ENCODE results near the gene XPO5.

The XPO5 gene

DNA sequence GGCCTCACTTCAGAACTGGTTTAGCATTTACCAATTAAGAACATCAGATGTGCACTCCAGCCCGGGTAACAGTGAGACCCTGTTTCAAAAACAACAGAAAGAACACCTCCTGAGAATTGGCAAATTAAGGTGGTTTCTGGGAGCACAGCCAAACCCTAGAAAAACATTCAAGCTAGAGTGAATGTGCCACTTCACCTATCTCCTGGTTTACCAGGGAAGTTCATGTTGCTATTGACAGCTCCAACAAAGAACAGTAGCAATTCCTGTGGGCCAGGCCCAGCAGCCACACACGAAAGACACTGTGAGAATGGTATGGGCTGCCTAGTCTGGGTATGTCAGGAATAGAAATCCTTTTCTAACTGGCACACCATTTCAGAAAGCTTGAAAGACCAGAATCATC, 54.0 kb downstream of the XPO5 start:
- no peak overlapping the region for H3K4me3 ChIP-seq
- H3K27ac ChIP-seq = no peak overlapping the region

DNA sequence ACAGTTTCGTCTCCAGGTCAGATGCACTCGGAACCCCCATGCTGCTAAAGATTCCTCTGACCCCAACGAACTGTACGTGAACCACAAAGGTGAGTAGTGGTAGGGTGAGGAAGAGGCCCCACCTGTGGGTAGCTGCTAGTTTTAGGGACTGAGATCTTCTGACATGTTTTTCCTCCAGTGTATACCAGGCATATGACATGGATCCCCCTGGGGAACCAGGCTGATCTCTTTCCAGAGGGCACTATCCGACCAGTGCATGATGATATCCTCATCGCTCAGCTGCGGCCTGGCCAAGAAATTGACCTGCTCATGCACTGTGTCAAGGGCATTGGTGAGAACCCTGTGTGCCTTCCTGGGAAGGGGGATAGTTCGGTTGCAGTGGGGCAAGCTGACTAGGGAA, 55.7 kb downstream of the XPO5 start:
- Histone ChIP-seq H3K27ac (no peak overlapping the region), H3K4me3 (no peak overlapping the region)

DNA sequence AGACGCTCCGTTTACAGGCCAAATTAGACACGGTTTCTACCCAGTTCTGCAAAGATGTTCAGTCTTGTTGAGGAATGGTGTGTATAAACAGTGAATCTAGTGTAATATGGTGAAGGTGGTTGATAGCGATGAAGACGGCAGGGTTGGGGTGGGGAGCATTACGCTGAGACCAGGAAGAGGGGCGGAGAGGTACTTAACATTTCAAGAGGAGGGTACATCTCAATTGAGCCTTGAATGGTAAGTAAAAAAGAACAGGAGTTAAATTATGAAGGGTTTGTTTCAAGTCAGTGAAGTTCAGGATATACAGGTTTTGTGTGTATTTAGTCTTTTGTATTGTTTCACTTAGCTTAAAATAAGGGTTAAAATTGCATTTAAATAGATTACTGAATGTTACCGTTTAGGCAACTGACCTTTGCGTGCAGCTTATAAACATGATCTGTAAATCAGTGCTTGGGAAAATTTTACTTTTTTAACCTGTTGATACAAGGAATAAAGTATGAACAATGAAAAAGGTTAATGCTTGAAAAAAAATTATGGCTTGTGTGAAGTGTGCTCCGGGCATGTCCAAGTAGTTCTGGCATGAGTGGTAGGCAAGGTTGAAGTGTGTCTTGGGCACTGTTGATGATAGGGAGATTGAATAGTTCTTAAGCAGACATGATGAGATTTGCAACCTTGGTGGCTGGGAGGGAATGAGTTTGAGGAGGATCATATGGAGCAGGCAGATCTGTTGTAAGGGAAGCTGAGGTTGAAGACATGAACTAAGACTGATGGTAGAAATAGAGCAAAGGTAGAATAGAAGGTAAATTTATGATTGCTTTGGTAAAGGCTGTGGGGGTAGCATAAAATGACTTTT, 58.1 kb downstream of the XPO5 start:
- Histone ChIP-seq H3K27ac (peak overlapping the region in 20 of 21 experiments; percentile 65 to 98 (median 92)), H3K4me3 (peak overlapping the region; percentile 64 to 94 (median 78))

DNA sequence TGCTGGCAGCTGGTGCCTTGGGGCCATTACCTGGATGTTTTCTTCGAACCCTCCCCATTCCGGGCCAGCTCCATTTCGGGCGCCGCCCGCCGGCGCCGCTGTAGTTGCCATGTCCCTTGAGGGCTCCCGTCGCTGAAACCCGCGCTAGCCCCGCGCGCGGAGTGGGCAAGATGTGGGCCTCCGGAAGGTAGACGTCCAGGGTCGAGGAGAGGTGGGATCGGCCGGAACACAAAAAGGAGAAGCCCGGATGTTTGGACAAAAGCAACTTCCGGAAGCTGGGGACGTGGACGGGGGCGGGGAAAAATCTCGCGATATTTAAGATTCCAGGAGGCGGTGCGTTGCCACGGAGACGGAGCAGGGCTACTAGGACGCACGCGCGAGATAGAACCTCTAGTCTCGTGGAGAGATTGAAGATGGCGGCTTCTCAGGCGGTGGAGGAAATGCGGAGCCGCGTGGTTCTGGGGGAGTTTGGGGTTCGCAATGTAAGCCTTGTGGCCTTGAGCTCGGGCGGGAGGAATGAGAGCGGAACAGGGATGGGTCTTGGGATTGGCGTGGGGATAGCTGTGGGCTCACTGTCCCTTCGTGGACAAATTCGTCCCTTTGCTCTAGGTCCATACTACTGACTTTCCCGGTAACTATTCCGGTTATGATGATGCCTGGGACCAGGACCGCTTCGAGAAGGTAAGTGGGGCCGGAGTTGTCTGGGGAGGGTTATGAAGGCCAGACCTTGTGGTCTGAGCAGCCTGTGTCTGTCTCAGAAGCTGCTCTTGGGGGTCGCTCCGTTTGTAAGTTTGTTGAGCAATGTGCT, 58.9 kb downstream of the XPO5 start, which contains the start of the genes POLR1C and YIPF3:
TSS of gene POLR1C (plus strand) at position 393 of the 808 bp plus-strand sequence. CDS start at position 414, 21 bp downstream.
TSS of gene YIPF3 (minus strand) at position 230 of the 808 bp plus-strand sequence. CDS start at position 111, 119 bp downstream.
- peak within 1 kb of the TSS; percentile 65 to 98 (median 93) for H3K27ac ChIP-seq
- H3K4me3 ChIP-seq = peak within 1 kb of the TSS; percentile 64 to 94 (median 78)

DNA sequence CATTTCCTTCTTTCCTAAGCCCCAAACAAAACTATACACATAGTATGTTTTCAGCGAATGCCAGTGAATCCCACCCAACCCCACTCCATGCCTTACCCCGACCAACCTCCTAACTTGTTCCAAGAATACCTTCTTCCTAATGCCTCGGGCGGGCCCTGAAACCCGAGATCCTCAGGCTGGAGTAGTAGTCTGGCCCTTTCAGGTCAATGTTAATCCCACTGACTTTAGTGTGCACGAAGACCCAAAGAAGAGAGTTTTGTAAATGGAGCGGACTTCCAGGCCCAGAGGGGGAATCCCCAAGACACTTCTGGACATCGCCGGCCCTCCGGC, 59.5 kb downstream of the XPO5 start:
- Histone ChIP-seq H3K4me3 (peak overlapping the region; percentile 64 to 94 (median 78)), H3K27ac (peak overlapping the region; percentile 46 to 98 (median 93))

DNA sequence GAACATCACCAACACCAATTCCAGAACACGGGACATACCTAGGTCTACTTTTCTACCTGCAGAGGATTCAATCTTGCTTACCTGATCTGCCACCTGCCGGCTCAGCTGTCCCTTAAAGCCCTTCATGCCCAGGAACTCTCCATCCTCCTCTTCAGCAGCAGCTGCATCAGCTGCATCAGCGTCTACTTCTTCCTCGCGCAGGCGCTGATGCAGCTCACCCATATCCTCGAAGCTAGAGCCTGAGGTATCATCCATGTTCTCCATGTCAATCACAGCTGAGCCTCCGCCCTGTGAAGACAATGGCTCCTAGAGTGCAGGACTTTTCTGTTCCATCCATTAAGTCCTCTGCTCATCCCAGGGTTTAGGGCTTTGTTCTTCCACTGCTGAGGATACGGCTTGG, 60.0 kb downstream of the XPO5 start:
- peak overlapping the region; percentile 64 to 94 (median 78) for H3K4me3 ChIP-seq
- peak overlapping the region in 18 of 21 experiments; percentile 87 to 98 (median 93) for H3K27ac ChIP-seq

DNA sequence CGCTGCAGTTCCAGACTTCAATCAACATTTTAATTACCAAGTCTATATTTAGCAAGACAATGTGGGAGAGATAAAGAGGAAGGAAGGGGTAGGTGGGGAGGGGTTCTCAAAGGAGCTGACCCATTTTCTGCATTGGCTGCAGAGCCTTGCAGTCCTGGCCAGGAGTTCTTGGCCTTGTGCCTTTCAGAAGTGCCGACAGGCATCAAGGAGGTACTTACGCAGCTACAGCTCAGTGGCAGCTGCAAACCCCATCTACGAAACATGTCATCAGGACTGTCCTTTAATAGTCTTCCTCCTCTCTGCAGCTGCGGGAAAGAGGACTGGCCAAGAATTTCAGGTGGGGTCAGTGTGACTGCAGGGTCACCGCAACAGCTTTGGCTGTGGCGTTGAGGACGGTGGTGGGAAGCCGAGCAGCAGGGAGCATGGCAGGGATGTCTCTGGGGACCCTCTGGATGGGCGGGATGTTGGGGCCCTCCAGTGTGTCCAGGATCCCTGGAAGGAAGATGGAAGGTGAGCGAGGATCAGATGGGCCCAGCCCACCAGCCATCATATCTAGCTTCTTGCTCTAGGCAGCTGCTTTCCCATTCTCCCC, 63.9 kb downstream of the XPO5 start:
- no peak overlapping the region for H3K4me3 ChIP-seq
- H3K27ac ChIP-seq = no peak overlapping the region

DNA sequence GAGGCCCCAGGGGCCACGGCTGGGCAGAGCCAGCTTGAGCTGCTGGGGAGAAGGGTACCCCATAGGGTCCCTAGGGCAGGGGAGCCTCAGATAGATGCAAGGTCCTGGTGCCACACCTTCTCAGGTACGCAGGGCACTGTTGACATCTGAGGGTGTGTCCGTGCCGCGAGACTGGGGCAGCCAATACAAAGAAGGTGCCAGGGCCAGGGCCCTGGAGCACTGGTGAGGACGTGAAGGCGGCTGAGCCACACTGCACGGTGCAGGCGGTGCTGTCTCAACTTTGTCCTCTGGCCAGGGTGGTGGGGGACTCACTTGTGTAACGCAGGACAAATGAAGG, 65.0 kb downstream of the XPO5 start:
- Histone ChIP-seq H3K4me3 (peak overlapping the region; percentile 48 to 81 (median 67)), H3K27ac (peak overlapping the region in 14 of 21 experiments; percentile 15 to 80 (median 63))

DNA sequence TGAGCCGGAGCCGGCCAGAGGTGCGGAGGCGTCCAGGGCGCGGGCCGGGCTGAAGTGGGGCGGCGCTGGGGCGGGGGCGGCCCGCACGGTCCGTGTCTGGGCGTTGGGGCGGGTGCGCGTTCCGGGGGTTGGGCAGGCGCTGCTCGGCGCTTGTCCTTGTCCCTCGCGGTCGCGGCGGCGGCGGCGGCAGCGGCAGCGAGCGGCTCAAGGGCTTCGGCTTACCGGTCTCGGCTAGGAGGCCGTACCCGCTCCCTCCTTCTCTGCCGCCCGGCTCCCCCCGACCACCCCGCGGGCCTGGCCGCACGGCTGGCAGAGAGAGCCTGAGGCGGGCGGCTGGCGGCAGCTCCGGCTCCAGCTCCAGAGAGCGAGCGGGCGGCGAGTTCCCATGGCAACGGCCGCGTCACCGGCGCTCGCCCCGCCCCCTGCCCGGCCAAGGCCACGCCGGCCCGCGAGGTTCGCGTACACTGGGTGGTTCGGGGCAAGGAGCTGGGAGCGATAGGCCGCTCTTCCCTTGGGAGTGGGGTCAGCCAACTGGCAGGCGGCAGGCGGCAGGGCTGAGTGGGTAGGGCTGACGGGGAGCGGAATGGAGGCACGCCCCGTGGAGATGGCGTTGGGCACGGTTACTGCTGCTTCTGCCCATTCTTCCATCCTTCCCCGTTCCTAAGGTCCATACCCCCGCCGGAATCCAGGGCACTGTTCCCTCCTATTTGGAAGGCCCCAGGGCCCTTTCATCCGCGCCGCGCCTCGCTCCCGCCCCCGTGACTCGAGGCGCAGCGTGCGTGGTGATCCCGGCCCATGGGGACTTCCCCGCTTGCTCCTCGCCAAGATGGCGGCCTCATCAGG, 65.6 kb downstream of the XPO5 start, which contains the start of gene LRRC73:
TSS of gene LRRC73 (minus strand) at position 363 of the 843 bp plus-strand sequence. CDS start 561 bp downstream, outside the sequence.
- Histone ChIP-seq H3K27ac (peak within 1 kb of the TSS in 15 of 21 experiments; percentile 15 to 80 (median 62)), H3K4me3 (peak within 1 kb of the TSS; percentile 48 to 81 (median 67))

DNA sequence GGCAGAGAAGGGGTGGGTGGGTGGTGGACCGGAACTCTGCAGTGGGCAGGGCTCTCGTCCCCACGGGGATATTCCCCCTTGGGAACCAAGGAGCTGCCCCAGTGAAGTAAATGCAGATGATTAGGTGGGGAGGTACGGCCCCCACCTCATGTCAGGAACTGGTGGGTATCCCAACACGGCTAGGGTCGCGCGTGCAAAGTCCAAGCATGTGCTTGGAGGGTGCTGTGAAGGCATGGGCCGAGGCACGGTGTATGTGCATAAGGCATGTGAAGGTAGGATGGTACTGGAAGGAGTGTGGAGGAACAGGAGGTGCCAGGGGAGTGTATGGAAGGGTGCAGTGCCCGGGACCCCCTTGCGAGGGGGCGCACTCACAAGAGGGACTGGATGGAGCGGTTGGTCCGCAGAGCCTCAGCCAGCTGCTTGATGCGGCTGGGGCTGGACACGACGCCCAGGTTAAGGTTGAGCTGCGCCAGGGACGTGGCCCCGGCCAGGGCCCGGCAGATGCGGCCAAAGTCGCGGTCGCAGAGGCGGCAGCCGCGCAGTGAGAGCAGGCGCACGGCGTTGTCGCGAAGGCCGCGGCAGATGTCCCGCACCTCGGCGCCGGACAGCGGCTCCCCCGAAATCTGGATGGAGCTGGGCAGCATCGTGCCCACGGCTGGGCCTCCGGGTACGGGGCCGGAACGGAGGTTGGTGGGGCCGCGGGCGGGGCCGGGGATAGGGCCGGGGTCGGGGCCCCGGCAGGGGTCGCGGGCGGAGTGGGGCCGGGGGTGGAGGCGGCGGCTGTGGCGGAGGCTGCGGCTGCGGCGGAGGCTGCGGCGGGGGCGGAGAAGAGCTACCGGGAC, 66.5 kb downstream of the XPO5 start:
- H3K4me3 ChIP-seq = peak overlapping the region; percentile 48 to 81 (median 67)
- H3K27ac ChIP-seq = peak overlapping the region in 10 of 21 experiments; percentile 44 to 76 (median 64)

DNA sequence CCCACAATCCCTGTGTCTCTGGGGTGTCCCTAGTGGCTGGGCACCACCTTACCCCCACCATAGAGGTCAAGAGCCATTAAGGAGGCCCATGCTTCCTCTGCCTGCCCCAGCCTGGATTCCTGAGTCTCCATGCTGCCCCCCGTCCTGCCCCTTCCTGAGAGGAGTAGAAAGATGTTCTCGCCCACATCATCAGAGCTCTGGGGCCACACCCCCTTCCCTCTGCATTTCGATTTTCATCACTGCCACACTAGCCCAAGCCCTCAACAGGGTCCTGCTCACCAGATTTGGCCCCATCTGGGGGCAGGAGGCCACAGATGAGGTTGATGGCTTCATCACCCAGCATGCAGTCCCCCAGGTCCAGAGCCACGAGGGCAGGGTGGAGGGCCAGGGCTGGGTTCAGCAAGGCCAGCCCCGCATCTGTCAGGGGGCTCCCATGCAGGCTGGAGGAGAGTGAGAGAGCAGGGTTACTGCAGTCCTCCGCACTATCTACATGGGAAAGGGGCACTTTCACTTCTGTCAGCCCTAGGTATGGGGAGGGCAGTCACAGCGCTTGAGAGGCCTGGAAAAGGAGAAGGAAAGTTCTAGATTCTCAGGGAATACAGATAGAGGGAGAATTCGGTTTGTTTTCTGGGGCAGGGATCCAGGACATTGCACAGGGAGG, 67.2 kb downstream of the XPO5 start:
- Histone ChIP-seq H3K4me3 (no peak overlapping the region), H3K27ac (no peak overlapping the region)

DNA sequence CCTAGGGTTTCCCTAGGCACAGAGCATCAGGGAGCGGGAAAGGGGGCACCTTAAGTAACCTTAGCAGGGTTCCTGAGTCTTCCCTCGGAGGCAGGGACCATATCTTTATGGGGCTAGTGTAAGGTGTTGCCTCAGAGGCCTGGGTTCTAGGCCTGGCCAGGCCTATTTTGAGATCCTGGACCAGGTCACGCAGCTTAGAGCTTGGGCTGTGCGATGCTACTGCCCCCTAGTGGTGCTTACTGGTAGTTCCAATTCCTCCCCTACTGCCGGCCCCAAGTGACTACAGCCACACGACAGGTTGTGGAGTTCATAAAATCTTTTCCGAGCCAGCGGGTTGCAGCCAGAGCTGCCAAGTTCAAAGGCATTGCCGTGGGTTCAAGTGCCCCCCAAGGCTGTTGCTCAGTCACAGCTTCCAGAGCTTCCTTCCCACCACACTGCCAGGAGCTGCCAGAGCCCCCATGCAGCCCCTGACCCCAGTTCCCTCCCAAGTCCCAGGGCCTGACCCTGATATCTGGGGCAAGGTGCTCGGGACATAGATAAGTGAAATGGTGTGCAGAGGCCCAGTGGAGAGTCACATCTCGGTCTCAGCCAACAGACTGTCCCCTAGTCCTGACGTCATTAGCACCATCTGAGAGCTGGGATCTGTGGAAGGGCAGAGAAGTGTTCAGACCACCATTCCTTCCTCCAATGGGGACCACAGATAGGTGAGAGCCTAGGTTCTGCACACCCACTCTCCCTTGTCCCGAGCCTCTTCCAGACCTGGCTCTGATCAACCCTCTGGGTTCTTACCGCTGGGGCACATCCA, 69.0 kb downstream of the XPO5 start:
- Histone ChIP-seq H3K27ac (no peak overlapping the region), H3K4me3 (no peak overlapping the region)

DNA sequence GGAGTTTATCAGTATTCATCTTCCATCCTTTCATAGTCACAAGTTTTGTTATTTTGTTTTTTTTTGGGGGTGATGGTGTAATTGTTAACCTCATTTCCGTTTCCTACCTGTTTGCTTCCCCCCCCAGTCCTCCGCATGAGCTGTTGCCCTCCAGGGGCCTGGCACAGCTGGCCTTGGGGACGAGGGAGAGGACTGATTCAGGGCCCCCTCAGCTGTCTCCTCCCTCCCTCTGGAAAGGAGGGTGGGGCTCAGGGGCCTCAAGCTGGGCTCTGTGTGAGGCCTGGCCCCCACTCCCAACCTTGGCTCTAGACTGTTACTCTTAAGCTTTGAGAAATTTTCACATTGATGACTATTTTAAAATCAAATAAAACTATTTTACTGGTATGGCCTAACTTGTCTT, 69.7 kb downstream of the XPO5 start:
- no peak overlapping the region for H3K27ac ChIP-seq
- no peak overlapping the region for H3K4me3 ChIP-seq

DNA sequence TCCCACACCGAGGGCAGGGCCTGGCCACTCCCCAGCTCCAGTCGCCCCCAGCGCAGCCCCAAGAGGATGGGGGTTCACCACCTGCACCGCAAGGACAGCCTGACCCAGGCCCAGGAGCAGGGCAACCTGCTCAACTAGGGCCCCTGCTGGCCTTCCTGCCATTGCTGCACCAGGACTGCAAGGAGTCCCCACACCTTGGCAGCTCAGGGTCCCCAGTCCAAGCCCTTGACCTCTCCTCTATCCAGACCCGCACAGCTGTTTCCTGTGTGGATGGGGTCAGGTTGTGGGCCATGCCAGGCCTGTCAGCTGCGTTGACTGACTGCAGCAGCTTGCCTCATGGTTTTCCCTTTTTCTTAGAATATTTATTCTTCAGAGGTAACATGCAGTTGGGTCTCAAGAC, 70.1 kb downstream of the XPO5 start:
- Histone ChIP-seq H3K4me3 (no peak overlapping the region), H3K27ac (no peak overlapping the region)

DNA sequence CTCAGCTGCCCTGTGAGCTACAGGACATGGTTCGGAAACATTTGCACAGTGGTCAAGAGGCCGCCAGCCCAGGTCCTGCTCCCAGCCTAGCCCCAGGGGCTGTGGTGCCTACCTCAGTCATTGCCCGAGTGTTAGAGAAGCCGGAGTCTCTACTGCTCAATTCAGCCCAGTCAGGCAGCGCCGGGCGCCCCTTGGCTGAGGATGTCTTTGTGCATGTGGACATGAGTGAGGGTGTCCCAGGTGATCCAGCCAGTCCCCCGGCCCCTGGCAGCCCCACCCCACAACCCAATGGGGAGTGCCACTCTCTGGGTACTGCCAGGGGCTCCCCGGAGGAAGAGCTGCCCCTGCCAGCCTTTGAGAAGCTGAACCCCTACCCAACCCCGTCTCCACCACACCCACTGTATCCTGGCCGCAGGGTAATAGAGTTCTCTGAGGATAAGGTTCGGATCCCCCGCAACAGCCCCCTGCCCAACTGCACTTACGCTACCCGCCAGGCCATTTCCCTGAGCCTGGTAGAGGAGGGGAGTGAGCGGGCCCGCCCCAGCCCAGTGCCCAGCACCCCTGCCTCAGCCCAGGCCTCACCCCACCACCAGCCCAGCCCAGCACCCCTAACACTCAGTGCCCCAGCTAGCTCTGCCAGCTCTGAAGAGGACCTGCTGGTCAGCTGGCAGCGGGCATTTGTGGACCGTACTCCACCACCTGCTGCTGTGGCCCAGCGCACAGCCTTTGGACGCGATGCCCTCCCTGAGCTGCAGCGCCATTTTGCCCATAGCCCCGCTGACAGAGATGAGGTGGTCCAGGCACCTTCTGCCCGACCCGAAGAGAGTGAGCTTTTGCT, 70.9 kb downstream of the XPO5 start:
- Histone ChIP-seq H3K27ac (no peak overlapping the region), H3K4me3 (no peak overlapping the region)

DNA sequence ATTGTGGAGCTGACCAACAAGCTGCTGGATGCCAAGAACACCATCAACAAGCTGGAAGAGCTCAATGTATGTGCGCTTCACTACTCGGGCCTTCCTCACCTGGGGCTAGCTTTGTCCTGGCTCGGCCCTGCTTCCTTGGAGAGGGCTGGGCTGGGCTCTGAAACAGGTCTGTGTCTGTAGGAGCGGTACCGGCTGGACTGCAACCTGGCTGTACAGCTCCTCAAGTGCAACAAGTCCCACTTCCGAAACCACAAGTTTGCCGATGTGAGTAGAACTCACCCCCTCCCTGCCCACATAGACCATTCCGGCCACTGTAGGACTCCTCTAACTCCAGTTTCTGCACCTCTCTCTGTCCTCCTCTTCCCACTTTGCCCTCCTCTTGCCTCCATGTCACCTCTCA, 72.4 kb downstream of the XPO5 start:
- Histone ChIP-seq H3K27ac (no peak overlapping the region), H3K4me3 (no peak overlapping the region)

Measured in skin epidermis (tissue), 12 donors.